ENCODE results near the gene SENP1.
"Not testable (repeated sequence)": the region's sequence is repeated elsewhere in the genome, so short reads cannot be mapped to it uniquely, and the experiment has no call there.

Gene SENP1

DNA sequence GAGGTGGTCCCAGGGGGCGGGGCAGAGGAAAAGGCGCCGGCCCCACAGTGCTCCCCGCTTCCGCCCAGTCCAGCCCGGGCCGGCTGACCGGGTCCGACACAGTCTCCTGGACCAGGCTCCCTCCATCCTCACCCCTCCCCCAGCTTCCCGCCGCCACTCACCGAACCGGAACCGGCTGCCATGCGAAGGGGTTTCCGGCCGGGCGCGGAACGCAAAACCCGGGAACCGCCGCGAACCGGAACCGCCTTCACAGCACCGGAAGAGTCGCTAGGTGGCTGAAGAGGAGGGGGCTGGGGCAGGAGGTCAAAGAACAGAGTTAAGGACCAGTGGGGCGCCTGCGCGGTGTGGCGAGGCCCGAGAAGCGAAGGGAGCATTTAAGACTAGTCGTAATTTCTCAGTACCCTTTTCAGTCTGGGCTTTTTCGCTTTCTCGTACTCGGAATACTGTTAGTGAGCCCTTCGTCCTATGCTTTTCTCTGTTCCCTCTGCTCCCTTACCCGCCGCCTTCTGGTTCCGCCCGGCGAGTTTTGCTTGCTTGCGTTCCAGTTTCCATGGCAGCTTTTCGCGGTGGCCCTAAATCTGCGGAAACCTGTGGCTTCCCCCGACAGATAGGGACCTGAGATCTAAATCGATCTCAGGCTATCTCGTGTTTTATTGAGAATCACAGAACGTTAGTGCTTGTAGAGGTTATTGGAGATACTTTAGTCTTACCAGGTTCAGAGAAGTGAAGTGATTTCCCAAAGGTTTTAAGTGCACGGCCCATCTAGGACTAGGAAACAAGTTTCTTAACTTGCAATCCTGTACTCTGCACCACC is at the start of gene SENP1:
TSS of gene SENP1 (minus strand) at position 213 of the 814 bp plus-strand sequence. CDS start 4,607 bp downstream, outside the sequence.
- DNase-seq, result peak; percentile 84

DNA sequence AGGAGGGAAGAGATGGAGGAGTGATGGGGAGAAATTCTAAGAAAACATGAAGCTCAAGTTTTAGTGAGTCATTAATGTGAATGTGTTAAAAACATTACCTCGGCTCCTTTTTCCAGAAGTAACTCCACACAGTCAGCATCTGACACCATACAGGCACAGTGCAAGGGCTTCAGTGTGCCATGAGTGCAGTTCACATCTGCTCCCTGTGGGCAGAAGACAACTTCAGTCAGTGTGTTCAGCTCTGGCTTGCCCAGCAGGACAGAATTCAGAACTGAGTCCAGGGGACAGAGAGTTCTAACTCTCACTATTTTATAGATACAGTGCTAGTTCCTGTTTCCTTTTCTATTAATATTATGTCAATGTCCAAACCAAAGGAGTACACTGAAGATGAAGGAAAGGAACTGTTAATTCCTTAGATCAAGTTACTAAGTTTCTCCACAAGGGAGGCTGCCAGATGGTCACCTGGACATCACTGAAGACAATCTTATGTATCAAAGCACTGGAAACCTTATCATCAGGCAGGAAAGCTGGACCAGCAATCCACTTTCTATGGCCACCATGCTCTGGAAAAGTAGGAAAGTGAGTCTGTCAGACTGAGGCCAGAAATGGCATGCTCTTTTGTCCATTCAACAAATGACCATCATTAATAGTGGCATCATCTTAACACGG is 45.4 kb upstream of the SENP1 start:
- no peak for DNase-seq

- no peak for DNase-seq
Observed at GRCh38 chr12:48145981-48146380, 40.1 kb upstream of the SENP1 start.

GRCh38 chr12:48143898-48144297 is 38.0 kb upstream of the SENP1 start:
- no peak for DNase-seq

- DNase-seq, result no peak
Observed at GRCh38 chr12:48142818-48143674, 37.2 kb upstream of the SENP1 start.

DNA sequence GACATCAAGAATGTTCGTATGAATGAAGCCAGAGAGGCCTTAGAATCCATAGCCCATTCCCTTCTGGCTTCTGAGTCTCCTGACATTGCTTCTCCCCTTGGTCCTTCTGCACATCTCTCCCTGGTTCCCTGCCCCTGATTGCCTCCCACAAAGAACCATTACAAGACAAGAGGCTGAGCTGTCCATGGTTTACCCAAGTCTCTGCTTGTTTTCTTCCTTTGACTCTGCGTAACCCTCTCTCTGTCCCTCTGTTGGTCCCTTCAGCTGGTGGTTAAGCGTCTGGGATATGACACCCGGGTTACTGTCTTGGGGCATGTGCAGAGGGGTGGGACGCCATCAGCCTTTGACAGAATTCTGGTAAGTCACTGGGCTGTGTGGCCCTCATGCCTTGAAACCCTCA is 29.1 kb upstream of the SENP1 start:
- DNase-seq, result no peak

DNA sequence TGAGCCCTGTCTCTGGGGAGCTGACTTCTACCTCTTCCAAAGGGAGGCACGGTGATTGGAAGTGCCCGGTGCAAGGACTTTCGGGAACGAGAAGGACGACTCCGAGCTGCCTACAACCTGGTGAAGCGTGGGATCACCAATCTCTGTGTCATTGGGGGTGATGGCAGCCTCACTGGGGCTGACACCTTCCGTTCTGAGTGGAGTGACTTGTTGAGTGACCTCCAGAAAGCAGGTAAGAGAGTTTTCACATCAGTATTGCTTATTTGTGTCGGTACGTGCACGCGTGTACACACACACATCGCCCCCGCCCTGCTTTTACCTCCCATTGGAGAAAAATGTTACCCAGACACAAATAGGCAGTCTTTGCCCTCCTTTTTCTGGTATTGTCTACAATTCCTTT is 26.9 kb upstream of the SENP1 start:
- no peak for DNase-seq

DNA sequence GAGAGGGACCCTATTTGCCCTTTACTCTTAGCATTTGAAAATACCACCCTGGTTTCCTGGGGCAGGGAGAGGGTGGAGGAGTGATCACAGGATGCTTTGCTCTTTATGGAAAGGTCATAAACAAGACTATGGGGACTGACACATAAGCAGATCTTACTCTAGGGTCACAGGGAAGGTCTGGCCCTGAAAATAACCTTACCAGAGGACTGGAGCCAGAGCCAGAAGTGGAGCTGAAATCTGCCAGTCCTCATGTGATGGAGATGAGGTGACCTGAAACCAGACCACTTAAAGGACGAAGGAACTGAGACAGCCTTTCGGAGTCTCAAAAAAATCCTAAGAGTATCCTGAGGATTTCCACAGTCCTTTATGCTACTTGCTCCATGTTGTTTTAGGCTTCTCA is 25.6 kb upstream of the SENP1 start:
- no peak for DNase-seq

DNA sequence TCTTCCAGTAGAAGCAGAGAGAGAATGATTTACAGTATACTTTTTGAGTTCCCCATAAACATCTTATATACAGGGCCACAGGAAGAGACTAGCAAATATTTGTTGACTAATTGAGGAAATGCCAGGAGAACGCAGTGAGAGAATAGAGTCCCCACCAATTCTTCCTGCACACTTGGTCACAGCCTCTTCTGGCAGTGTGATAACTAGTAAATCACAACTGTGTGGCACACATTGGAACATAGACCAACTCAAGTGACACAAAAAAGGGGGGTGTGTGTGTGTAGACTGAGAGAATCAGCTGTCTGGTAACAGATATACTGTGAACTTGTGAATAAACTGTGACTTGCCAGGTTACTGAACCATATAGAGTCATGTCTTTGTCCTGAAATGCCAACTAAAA is 23.5 kb upstream of the SENP1 start:
- DNase-seq, result no peak

GRCh38 chr12:48128800-48129199 is 22.9 kb upstream of the SENP1 start:
- no peak for DNase-seq

GRCh38 chr12:48126953-48127630 is 21.2 kb upstream of the SENP1 start:
- DNase-seq, result no peak

DNA sequence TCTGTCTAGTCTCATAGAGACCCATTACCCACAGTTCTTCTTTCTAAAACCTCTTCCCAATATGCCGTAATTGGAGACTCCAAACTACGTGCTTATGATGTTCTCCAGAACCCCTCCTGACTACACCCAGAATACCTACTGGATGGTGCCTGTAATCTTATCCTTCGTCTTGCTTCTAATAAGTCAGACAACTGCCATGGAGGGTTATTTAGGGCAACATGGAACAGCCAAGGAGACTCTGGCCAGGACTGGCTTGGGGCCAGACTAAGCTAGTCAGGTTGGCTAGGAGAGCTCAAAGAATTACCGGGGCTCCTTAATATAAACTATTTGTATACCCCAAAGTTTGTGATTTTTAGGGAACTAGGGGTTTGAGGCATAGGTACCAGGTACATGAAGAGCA is 20.1 kb upstream of the SENP1 start:
- DNase-seq, result no peak

DNA sequence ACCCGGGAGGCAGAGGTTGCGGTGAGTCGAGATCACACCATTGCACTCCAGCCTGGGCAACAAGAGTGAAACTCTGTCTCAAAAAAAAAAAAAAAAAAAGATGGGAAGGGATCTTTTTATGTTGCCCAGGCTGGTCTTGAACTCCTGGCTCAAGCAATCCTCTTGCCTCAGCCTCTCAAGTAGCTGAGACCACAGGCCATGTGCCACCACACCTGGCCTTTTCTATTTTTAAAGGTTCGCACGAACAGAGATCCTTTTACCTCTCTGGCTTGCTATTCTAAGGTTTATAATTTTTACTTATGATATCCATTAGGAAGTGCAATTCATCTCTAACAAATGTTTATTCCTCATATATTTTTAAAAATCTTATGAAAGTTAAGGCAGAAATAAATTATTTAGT is 19.7 kb upstream of the SENP1 start:
- DNase-seq, result not testable (repeated sequence)

DNA sequence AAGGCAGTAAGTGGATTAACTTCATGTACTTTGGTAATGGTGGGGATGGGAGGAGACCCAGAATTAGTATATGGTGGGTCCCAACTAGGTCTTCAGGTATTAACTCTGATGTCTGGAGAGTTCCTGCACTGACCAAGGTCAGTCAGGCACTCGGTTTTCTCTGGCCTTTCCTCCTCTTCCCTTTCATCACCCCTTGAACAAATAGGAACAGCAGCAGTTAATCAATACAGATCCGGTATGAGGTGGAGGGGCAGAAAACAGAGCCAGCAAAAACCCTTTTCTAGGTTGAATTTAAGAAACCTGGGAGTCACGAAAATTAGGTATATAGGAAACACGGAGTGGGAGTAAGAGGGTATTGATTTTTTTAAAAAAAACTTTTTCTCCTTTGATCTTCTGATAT is 17.3 kb upstream of the SENP1 start:
- DNase-seq, result no peak

- DNase-seq, result no peak
Observed at GRCh38 chr12:48122065-48122834, 16.4 kb upstream of the SENP1 start.

DNA sequence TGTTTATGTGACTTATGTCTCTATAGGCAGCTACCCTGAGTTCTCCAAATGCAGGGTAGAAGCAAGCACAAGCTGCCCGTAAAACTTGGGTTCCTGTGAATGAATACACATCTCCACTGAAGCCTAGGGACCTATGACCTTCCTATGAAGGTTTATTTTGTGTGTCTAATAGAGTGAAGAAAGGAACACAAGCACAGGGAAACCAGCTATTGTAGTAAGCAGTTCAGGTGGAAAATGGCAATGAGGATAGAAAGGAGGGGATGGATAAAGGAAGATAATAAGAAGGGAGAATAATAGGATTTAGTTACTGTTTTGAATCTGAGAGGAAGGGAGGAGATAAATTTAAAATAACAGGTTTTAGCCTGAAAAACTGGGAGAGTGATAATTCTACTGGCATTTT is 15.6 kb upstream of the SENP1 start:
- DNase-seq, result no peak

DNA sequence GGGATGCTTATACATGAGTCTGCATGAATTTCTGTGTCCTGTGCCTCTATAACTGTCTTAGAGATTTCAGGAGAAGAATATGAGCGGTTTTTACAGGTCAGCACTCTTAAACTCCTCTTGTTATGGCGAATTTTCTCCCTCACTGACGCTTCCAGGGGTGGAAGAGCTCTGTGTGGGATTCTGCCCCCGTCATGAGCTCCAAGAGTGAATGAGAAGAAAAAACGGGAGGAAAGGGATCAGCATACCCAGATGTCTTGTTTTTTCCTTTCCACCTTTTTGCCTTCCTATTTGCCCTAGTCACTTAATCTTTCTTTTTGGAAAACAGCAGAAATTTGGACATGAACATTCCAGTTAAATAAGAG is 13.9 kb upstream of the SENP1 start:
- no peak for DNase-seq

GRCh38 chr12:48119078-48119833 is 13.4 kb upstream of the SENP1 start, which contains the start of gene PFKM:
Gene PFKM (plus strand): TSS chr12:48119364. CDS start chr12:48122775, 3,411 bp downstream.
- peak; percentile 36 for DNase-seq

- DNase-seq, result no peak
Observed at GRCh38 chr12:48118284-48118871, 12.5 kb upstream of the SENP1 start.

GRCh38 chr12:48115957-48116356 is 10.1 kb upstream of the SENP1 start:
- no peak for DNase-seq

DNA sequence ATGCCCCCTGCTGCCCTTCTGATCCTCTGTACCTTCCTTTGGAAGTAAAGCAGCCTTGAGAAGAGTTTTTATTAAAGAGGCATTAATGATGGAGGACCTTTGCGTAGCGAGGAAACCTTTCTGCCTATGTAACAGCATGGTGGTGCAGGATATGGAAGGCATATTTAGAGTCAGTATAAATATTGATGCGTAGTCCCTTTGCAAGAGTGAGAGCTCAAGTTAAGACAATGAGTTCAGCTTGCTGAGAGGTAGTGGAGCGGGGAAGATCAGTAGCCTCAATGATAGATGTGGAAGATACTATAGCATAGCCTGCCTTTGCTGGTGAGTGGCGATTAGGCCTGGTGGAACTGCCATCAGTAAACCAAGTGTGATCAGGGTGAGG is 5.4 kb upstream of the SENP1 start:
- not testable (repeated sequence) for DNase-seq

All from activated T-cell treated with anti-CD3 and anti-CD28 coated beads for 4 hours (primary cell).